Esophagus muscularis mucosa (tissue), 4 donors: Measurements from ENCODE around the gene RASA1. TPM values are rescaled to one million over a fixed set of nuclear protein-coding genes. Genes with fewer than 3 reads are reported as not detected.

Experiments
- DNase-seq: peaks from one replicate; pipeline ENCODE4 v3.0.0-alpha.2; 2017; ENCODE audit errors: extremely low spot score
- H3K27ac ChIP-seq, 4 donors: fragments of 200-600 bp; sonication (generic); replicated peaks in 1 of 4; 1 replicate in 3 of 4; 2 replicates in 1 of 4; pipeline ENCODE4 v1.5.1; 2016 to 2019; ENCODE audit warnings: mild to moderate bottlenecking in 1 of 4
- H3K27me3 ChIP-seq, 4 donors: fragments of 200-600 bp; sonication (generic); one replicate each; pipeline versions ENCODE4 v1.5.1 to v1.6.0; 2016 to 2019
- H3K36me3 ChIP-seq, 4 donors: fragments of 200-600 bp; sonication (generic); one replicate each; pipeline ENCODE4 v1.5.1; 2016 to 2019
- H3K4me1 ChIP-seq, 4 donors: fragments of 200-600 bp; sonication (generic); one replicate each; pipeline ENCODE4 v1.5.1; 2016 to 2019
- H3K4me3 ChIP-seq, 4 donors: fragments of 200-600 bp; sonication (generic); 1 replicate in 2 of 4; 2 replicates in 2 of 4; pipeline ENCODE4 v1.5.1; 2016 to 2019; ENCODE audit warnings: mild to moderate bottlenecking in 4 of 4, moderate library complexity in 1 of 4
- H3K9me3 ChIP-seq, 4 donors: fragments of 200-600 bp; sonication (generic); 1 replicate in 3 of 4; 2 replicates in 1 of 4; pipeline ENCODE4 v1.5.1; 2016 to 2019
- EP300 ChIP-seq: sonication (generic); formaldehyde crosslinking; IDR thresholded peaks from one replicate; pipeline ENCODE4 v1.6.1; 2017; ENCODE audit warnings: antibody characterized with exemption
- POLR2A ChIP-seq: fragments of 450-650 bp; IDR thresholded peaks from one replicate; pipeline ENCODE4 v1.6.1; 2017; ENCODE audit warnings: antibody characterized with exemption, moderate library complexity, mild to moderate bottlenecking, low read depth
- POLR2AphosphoS5 ChIP-seq, 2 donors: sonication (generic); formaldehyde crosslinking; IDR thresholded peaks; one replicate each; pipeline ENCODE4 v1.6.1; 2017; ENCODE audit warnings: antibody characterized with exemption in 2 of 2
- WGBS: methylation state at CpG from one replicate; pipeline ENCODE4 v1.1.5; 2018; 5-methylcytosine and 5-hydroxymethylcytosine counted together
- intact Hi-C: fragments of 100-400 bp; cut with DNase I; formaldehyde crosslinking; loops from one replicate; pipeline ENCODE4 v1.15.1; 2023
- total RNA-seq, 4 donors: library from RNA; depleted of rRNA; stranded (reverse); fragments of >200 nt; gene quantifications; one replicate each; pipeline versions ENCODE4 v1.1.0 to v1.2.1, GENCODE V29; 2016
- TF ChIP-seq, protein P1 (sequence below), 3 experiments: fragments of 200-600 bp in 2 of 3; fragments of 450-650 bp in 1 of 3; sonication (generic) in 2 of 3; IDR thresholded peaks; one replicate each; pipeline ENCODE4 v1.5.1; 2017 to 2019; ENCODE audit warnings: antibody characterized with exemption in 3 of 3, mild to moderate bottlenecking in 2 of 3, moderate library complexity in 1 of 3

The RASA1 gene
- total RNA-seq, 4 donors from 2014 or later = 23.4 to 27.3 (median 23.6) TPM

DNA sequence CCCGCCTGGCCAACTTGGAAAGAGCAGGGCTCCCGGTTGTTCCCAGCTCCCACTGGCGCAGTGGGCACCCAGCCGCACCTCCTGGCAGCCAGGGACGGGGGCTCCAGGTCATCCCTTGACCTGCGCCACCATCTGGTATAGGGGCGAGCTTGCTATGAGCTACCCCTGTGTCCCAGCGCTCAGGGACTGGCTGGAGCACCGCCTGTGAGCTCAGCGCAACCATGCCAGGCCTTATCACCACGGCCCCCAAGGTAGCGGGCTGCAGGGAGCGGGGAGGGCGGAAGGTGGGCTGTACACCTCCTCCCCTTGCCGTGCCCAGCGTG lies 15.4 kb upstream of the RASA1 start:
- DNase-seq = no peak
- Histone ChIP-seq H3K9me3 (no peaks in the 10 kb centered on the region), H3K36me3 (no peaks in the 10 kb centered on the region), H3K4me1 (no peaks in the 10 kb centered on the region), H3K27me3 (no peaks in the 10 kb centered on the region), H3K4me3 (no peak overlapping the region), H3K27ac (no peak overlapping the region)
- TF ChIP-seq POLR2A (no peak), POLR2AphosphoS5 (IDR thresholded peaks at IDR 0.05) (no peak), EP300 (no peak)
- TF ChIP-seq, protein P1, sequence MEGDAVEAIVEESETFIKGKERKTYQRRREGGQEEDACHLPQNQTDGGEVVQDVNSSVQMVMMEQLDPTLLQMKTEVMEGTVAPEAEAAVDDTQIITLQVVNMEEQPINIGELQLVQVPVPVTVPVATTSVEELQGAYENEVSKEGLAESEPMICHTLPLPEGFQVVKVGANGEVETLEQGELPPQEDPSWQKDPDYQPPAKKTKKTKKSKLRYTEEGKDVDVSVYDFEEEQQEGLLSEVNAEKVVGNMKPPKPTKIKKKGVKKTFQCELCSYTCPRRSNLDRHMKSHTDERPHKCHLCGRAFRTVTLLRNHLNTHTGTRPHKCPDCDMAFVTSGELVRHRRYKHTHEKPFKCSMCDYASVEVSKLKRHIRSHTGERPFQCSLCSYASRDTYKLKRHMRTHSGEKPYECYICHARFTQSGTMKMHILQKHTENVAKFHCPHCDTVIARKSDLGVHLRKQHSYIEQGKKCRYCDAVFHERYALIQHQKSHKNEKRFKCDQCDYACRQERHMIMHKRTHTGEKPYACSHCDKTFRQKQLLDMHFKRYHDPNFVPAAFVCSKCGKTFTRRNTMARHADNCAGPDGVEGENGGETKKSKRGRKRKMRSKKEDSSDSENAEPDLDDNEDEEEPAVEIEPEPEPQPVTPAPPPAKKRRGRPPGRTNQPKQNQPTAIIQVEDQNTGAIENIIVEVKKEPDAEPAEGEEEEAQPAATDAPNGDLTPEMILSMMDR (IDR thresholded peaks at IDR 0.05) = no peak
- intact Hi-C loops = no loop called here
- WGBS = 100% methylated on average over 2 of the region's 16 CpGs

DNA sequence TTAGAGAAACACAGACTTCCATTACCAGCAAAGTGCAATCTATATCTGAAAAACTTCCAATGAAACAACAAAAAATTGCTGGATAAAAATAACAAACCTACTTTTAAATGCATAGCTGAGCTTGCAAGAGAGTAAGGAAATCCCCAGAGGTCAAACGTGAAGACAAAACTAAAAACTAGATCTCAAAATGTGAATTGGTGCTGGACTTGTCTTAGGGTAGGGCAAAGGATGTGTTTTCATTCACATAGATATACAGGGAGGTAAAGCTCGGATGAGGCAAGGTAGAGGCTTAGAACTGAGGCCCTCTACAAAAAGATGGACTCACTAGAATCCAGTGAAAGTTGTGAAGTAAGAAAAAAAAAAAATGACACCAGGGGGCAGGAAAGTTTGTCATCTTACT lies 13.6 kb upstream of the RASA1 start:
- Histone ChIP-seq H3K9me3 (no peaks in the 10 kb centered on the region), H3K4me3 (no peak overlapping the region), H3K36me3 (no peaks in the 10 kb centered on the region), H3K27me3 (no peaks in the 10 kb centered on the region), H3K4me1 (no peaks in the 10 kb centered on the region), H3K27ac (no peak overlapping the region)
- intact Hi-C loops = no loop called here
- WGBS = 81% methylated on average over 2 of the region's 2 CpGs
- no peak for TF ChIP-seq POLR2AphosphoS5 (IDR thresholded peaks at IDR 0.05)
- TF ChIP-seq, protein P1 (IDR thresholded peaks at IDR 0.05) = no peak
- TF ChIP-seq POLR2A = no peak
- TF ChIP-seq EP300 = no peak
- DNase-seq = no peak

DNA sequence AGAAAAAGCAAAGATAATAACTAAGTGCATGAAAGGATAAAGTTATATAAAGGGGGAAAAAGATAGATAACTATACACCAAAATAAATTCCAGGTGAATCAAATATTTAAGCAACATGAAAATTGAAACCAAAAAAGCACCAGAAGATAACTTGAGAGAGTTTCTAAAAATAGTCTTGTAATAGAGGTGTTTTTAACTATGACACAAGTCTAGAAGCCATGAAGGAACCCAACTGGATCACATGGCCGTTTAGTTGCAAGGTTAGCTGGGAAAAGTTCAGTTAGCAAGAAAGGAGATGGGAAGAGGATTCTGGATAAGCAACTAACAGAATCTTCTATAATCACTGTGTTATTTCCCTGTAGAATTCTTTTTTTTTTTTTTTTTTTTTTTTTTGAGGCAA lies 9.2 kb upstream of the RASA1 start:
- Histone ChIP-seq H3K4me1 (no peaks in the 10 kb centered on the region), H3K27me3 (no peaks in the 10 kb centered on the region), H3K36me3 (no peaks in the 10 kb centered on the region), H3K9me3 (no peaks in the 10 kb centered on the region), H3K27ac (no peak overlapping the region), H3K4me3 (no peak overlapping the region)
- DNase-seq = no peak
- 76% methylated on average over 1 of the region's 1 CpG for WGBS
- intact Hi-C loops = no loop called here
- no peak for TF ChIP-seq POLR2AphosphoS5 (IDR thresholded peaks at IDR 0.05)
- TF ChIP-seq, protein P1 (IDR thresholded peaks at IDR 0.05) = no peak
- no peak for TF ChIP-seq POLR2A
- TF ChIP-seq EP300 = no peak

DNA sequence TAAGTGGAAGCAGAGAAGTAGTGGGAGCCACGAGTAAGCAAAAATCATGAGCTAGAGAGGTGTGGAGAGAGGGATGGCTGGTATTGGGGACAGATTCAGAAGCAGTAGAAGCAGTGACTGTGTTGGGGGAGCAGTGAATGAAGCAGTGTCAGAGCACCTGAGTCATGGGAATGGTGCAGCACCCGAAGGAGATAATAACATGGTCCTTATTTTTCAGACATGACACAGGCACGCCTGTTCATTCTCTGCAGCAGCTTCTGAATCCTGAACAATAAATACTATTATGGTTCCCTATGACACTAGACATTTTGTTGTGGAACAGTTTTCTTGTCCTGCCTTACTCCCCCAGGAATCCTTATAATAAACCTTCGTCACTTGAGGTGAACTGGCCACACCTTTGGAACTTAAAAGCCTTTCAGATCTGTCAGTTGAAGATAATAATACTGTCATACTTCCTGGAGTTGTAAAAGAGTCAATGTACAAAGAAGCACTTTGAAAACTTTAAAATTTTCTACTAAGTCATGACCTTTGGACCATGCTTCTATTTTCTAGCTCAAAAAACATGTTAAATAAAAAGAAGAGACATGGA lies 7.0 kb upstream of the RASA1 start:
- TF ChIP-seq POLR2AphosphoS5 (IDR thresholded peaks at IDR 0.05) (no peak), EP300 (no peak), POLR2A (no peak)
- TF ChIP-seq, protein P1 (IDR thresholded peaks at IDR 0.05) = no peak
- H3K36me3 ChIP-seq = no peaks in the 10 kb centered on the region
- WGBS = 77% methylated on average over 4 of the region's 4 CpGs
- no peak for DNase-seq
- no peaks in the 10 kb centered on the region for H3K4me1 ChIP-seq
- no peak overlapping the region for H3K4me3 ChIP-seq
- H3K27ac ChIP-seq = no peak overlapping the region
- no peaks in the 10 kb centered on the region for H3K9me3 ChIP-seq
- H3K27me3 ChIP-seq = no peaks in the 10 kb centered on the region
- intact Hi-C loops = no loop called here

DNA sequence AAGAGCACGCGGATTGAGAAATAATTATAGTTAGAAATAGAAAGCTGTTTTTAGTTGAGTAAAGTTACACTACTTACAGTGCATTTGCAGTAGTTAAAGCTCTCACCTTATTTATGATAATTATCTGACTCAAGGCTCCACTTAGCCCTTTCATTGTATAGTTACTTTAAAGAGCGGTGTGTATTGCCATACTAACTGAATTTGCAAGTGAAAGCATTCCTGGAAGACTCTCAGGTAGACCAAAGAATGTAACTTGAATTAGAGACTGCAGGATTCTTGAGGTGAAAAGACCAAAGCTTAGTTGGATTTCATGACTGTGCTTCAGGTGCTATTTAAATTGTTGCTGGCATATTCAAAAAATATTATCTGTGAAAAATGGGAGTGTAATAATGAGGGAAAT lies 4.2 kb upstream of the RASA1 start:
- intact Hi-C loops = no loop called here
- TF ChIP-seq POLR2AphosphoS5 (IDR thresholded peaks at IDR 0.05) (no peak), EP300 (no peak), POLR2A (no peak)
- TF ChIP-seq, protein P1 (IDR thresholded peaks at IDR 0.05) = no peak
- Histone ChIP-seq H3K27ac (no peak overlapping the region), H3K4me1 (peaks cover 3 to 7% (median 5%) of the 10 kb centered on the region in 4 donors), H3K27me3 (no peaks in the 10 kb centered on the region), H3K36me3 (no peaks in the 10 kb centered on the region), H3K4me3 (no peak overlapping the region), H3K9me3 (no peaks in the 10 kb centered on the region)
- WGBS = 64% methylated on average over 3 of the region's 3 CpGs
- no peak for DNase-seq
